B cell (primary cell): ENCODE measurements around the gene FAM227B. TPM values are rescaled to one million over a fixed set of nuclear protein-coding genes. Genes with fewer than 3 reads are reported as not detected.
A peak's percentile ranks its signal among the peaks of the same experiment; 100 is the strongest.

Source experiments
- ATAC-seq: fragments of 200-7000 bp; cut with Tn5 transposase; one replicate; pipeline ENCODE4 v1.10.0; 2021; ENCODE audit warnings: low read depth, mild to moderate bottlenecking, moderate number of reproducible peaks, moderate library complexity
- CTCF ChIA-PET: fragments of 350-600 bp; sonication (Branson Sonifier 250); formaldehyde crosslinking; loops from one replicate; lab custom pipeline; 2021; ENCODE audit warnings: antibody characterized with exemption, inconsistent platforms; lab: Charles Lee
- POLR2A ChIA-PET: fragments of 350-600 bp; sonication (Branson Sonifier 250); formaldehyde crosslinking; loops from one replicate; lab custom pipeline; 2021; ENCODE audit warnings: antibody characterized with exemption; lab: Charles Lee
- DNase-seq: peaks from one replicate; pipeline ENCODE4 v3.0.0; 2013
- H2AFZ ChIP-seq: 2 replicates; pipeline ENCODE4 v1.6.1; 2012; ENCODE audit warnings: mild to moderate bottlenecking, low read depth, low read length; ENCODE audit not compliant: insufficient read depth, poor library complexity, severe bottlenecking
- H3K27ac ChIP-seq, 2 donors: 1 replicate in 1 of 2; 2 replicates in 1 of 2; pipeline ENCODE4 v1.5.1; 2012 to 2013; ENCODE audit warnings: low read length in 2 of 2, mild to moderate bottlenecking in 2 of 2, moderate library complexity in 1 of 2
- H3K27me3 ChIP-seq, 4 experiments: fragments of 200-600 bp in 1 of 4; sonication (generic) in 1 of 4; replicated peaks in 1 of 4; 1 replicate in 2 of 4; 2 replicates in 2 of 4; pipeline versions ENCODE4 v1.6.1 to v1.7.0; 2013 to 2016; ENCODE audit warnings: low read length in 3 of 4, mild to moderate bottlenecking in 2 of 4, mixed read lengths in 1 of 4, moderate library complexity in 1 of 4; ENCODE audit not compliant: insufficient read depth in 4 of 4, control insufficient read depth in 3 of 4; ENCODE audit errors: control extremely low read depth in 1 of 4
- H3K36me3 ChIP-seq, 2 experiments: replicated peaks in 1 of 2; 1 replicate in 1 of 2; 2 replicates in 1 of 2; pipeline versions ENCODE4 v1.6.1 to v1.7.1; 2013; ENCODE audit warnings: low read length in 1 of 2; ENCODE audit not compliant: insufficient read depth in 2 of 2, control insufficient read depth in 1 of 2; ENCODE audit errors: control extremely low read depth in 1 of 2, extremely low read depth in 1 of 2
- H3K4me1 ChIP-seq, 2 donors: fragments of 200-600 bp in 1 of 2; sonication (generic) in 1 of 2; 1 replicate in 1 of 2; 2 replicates in 1 of 2; pipeline versions ENCODE4 v1.5.1 to v1.6.1; 2013 to 2017; ENCODE audit warnings: low read length in 2 of 2; ENCODE audit not compliant: control insufficient read depth in 2 of 2, insufficient read depth in 2 of 2
- H3K4me2 ChIP-seq: replicated peaks from 2 replicates; pipeline ENCODE3; 2012; ENCODE audit warnings: mild to moderate bottlenecking, low read depth, low read length; ENCODE audit not compliant: poor library complexity, severe bottlenecking
- H3K4me3 ChIP-seq, 5 experiments: fragments of 200-600 bp in 1 of 5; sonication (generic) in 1 of 5; 1 replicate in 3 of 5; 2 replicates in 2 of 5; pipeline versions ENCODE4 v1.5.1 to v1.7.0; 2011 to 2016; ENCODE audit warnings: low read length in 4 of 5, mild to moderate bottlenecking in 4 of 5, low read depth in 2 of 5, control low read depth in 1 of 5, moderate library complexity in 1 of 5; ENCODE audit not compliant: insufficient read depth in 1 of 5; ENCODE audit errors: control extremely low read depth in 1 of 5, extremely low read depth in 1 of 5
- H3K79me2 ChIP-seq: fragments of 200-600 bp; sonication (generic); one replicate; pipeline ENCODE4 v1.6.0; 2016; ENCODE audit warnings: low read length; ENCODE audit not compliant: control insufficient read depth, insufficient read depth
- H3K9ac ChIP-seq: fragments of 200-600 bp; sonication (generic); 2 replicates; pipeline ENCODE4 v1.6.1; 2017; ENCODE audit warnings: mild to moderate bottlenecking, low read length, moderate library complexity
- H3K9me3 ChIP-seq, 3 donors: one replicate each; pipeline versions ENCODE4 v1.6.1 to v1.7.1; 2013; ENCODE audit warnings: low read length in 2 of 3; ENCODE audit not compliant: control insufficient read depth in 2 of 3, insufficient read depth in 1 of 3; ENCODE audit errors: control extremely low read depth in 1 of 3
- H4K20me1 ChIP-seq: 2 replicates; pipeline ENCODE4 v1.6.0; 2012; ENCODE audit warnings: mild to moderate bottlenecking, low read length; ENCODE audit not compliant: insufficient read depth, control insufficient read depth, poor library complexity, severe bottlenecking
- H3K27ac Mint-ChIP-seq: one replicate; pipeline ENCODE4 v1.8.0; 2021; ENCODE audit warnings: mixed read lengths
- H3K27me3 Mint-ChIP-seq: one replicate; pipeline ENCODE4 v1.8.0; 2021; ENCODE audit warnings: mixed read lengths
- H3K4me1 Mint-ChIP-seq: one replicate; pipeline ENCODE4 v1.8.0; 2021; ENCODE audit warnings: mixed read lengths
- H3K4me3 Mint-ChIP-seq: one replicate; pipeline ENCODE4 v1.8.0; 2021; ENCODE audit warnings: mixed read lengths
- H3K9me3 Mint-ChIP-seq: one replicate; pipeline ENCODE4 v1.8.0; 2022; ENCODE audit warnings: mixed read lengths; ENCODE audit not compliant: insufficient read depth
- CTCF ChIP-seq: fragments of 200-600 bp; IDR thresholded peaks from one replicate; pipeline ENCODE4 v1.8.0; 2022; ENCODE audit warnings: antibody characterized with exemption, mild to moderate bottlenecking
- EZH2 ChIP-seq: IDR thresholded peaks from 2 replicates; pipeline ENCODE4 v1.6.1; 2012; ENCODE audit warnings: borderline replicate concordance, low read depth, mild to moderate bottlenecking, moderate library complexity, low read length; ENCODE audit not compliant: insufficient read depth, poor library complexity, severe bottlenecking
- WGBS: methylation state at CpG from one replicate; pipeline ENCODE4 v1.1.5; 2013; ENCODE audit warnings: missing lambda C conversion rate; ENCODE audit not compliant: insufficient coverage; 5-methylcytosine and 5-hydroxymethylcytosine counted together
- intact Hi-C: fragments of 100-400 bp; cut with micrococcal nuclease; formaldehyde crosslinking; loops from one replicate; pipeline ENCODE4 v1.10.0; 2022
- polyA plus RNA-seq: library from polyadenylated mRNA; depleted of rRNA; stranded (reverse); fragments of >200 nt; gene quantifications from 2 replicates; pipeline ENCODE4 v1.2.3, GENCODE V29; 2012
- total RNA-seq, 2 donors: library from RNA; stranded (reverse); fragments of 120-200 nt in 1 of 2; gene quantifications; 1 replicate in 1 of 2; 2 replicates in 1 of 2; pipeline versions ENCODE4 v1.2.3 to v1.2.4, GENCODE V29; 2013 to 2022

The FAM227B gene
- total and polyA plus RNA-seq, 2 donors (not counting 1 experiment from before 2014, with no cell fraction given) = 5.6 to 8.9 TPM

GRCh38 chr15:49439678-49440395 is 180.8 kb downstream of the FAM227B start:
- no peak overlapping the region for H3K4me2 ChIP-seq
- H4K20me1 ChIP-seq = no peaks in the 10 kb centered on the region
- ChIA-PET POLR2A (no interaction called here), CTCF (interaction anchor here (0.9 kb wide), 1 partner anchor 18 kb away, joined by 3 read pairs; no protein-coding TSS in a partner anchor)
- WGBS = no CpG with 5 or more reads among the region's 5 CpGs
- no peaks in the 10 kb centered on the region for H3K36me3 ChIP-seq
- H2AFZ ChIP-seq = peak overlapping the region; percentile 72
- no peak overlapping the region for H3K27ac ChIP-seq
- Mint-ChIP-seq H3K4me3 (no peak overlapping the region), H3K4me1 (peaks cover 18% of the 10 kb centered on the region), H3K9me3 (no peaks in the 10 kb centered on the region), H3K27ac (no peak overlapping the region), H3K27me3 (no peaks in the 10 kb centered on the region)
- DNase-seq = no peak
- H3K4me1 ChIP-seq = peaks cover 6 to 14% of the 10 kb centered on the region in 2 donors
- no peaks in the 10 kb centered on the region for H3K27me3 ChIP-seq
- no peaks in the 10 kb centered on the region for H3K9me3 ChIP-seq
- no peak for ATAC-seq
- TF ChIP-seq EZH2 (no peak), CTCF (no peak)
- no peaks in the 10 kb centered on the region for H3K79me2 ChIP-seq
- H3K9ac ChIP-seq = no peak overlapping the region
- no peak overlapping the region for H3K4me3 ChIP-seq
- intact Hi-C loops = no loop called here

- peak overlapping the region; percentile 72 for H2AFZ ChIP-seq
- Mint-ChIP-seq H3K27me3 (no peaks in the 10 kb centered on the region), H3K9me3 (no peaks in the 10 kb centered on the region), H3K4me1 (peaks cover 18% of the 10 kb centered on the region), H3K4me3 (no peak overlapping the region), H3K27ac (no peak overlapping the region)
- no peaks in the 10 kb centered on the region for H3K9me3 ChIP-seq
- no peak for TF ChIP-seq EZH2
- no peak for TF ChIP-seq CTCF
- intact Hi-C loops = no loop called here
- no peak overlapping the region for H3K9ac ChIP-seq
- 24% methylated on average over 2 of the region's 6 CpGs for WGBS
- DNase-seq (peak; percentile 9), ATAC-seq (no peak)
- H3K4me2 ChIP-seq = peak overlapping the region; percentile 4
- peaks cover 6 to 14% of the 10 kb centered on the region in 2 donors for H3K4me1 ChIP-seq
- no peak overlapping the region for H3K27ac ChIP-seq
- no peaks in the 10 kb centered on the region for H4K20me1 ChIP-seq
- ChIA-PET CTCF (interaction anchor here (0.9 kb wide), 1 partner anchor 18 kb away, joined by 3 read pairs; no protein-coding TSS in a partner anchor), POLR2A (no interaction called here)
- no peak overlapping the region for H3K4me3 ChIP-seq
- no peaks in the 10 kb centered on the region for H3K79me2 ChIP-seq
- H3K36me3 ChIP-seq = no peaks in the 10 kb centered on the region
- no peaks in the 10 kb centered on the region for H3K27me3 ChIP-seq
Observed at GRCh38 chr15:49438962-49439631, 181.5 kb downstream of the FAM227B start.
